SIG-M5 (cell line): Measurements from ENCODE around the gene SLC15A3.

Experiments used
- DNase-seq: peaks from one replicate; lab custom pipeline; 2025; lab: John Stamatoyannopoulos, UW

SLC15A3 gene

DNA sequence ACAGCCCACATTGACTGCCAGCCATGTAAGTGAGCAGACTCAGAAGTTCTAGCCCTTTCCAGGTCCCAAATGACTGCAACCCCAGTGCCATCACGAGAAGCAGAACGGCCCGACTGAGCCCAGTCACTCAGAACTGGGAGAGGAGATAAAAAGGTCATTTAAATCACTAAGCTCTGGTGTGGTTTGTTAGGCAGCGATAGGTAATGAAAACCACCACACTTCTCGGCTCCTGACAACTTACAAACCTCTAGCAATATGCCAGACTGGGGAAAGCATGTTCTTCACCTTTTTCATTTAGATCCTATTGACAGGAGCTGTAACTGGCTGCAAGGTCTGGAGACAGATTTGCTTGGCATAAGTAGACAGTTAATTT is 6.7 kb downstream of the SLC15A3 start:
- no peak for DNase-seq

DNA sequence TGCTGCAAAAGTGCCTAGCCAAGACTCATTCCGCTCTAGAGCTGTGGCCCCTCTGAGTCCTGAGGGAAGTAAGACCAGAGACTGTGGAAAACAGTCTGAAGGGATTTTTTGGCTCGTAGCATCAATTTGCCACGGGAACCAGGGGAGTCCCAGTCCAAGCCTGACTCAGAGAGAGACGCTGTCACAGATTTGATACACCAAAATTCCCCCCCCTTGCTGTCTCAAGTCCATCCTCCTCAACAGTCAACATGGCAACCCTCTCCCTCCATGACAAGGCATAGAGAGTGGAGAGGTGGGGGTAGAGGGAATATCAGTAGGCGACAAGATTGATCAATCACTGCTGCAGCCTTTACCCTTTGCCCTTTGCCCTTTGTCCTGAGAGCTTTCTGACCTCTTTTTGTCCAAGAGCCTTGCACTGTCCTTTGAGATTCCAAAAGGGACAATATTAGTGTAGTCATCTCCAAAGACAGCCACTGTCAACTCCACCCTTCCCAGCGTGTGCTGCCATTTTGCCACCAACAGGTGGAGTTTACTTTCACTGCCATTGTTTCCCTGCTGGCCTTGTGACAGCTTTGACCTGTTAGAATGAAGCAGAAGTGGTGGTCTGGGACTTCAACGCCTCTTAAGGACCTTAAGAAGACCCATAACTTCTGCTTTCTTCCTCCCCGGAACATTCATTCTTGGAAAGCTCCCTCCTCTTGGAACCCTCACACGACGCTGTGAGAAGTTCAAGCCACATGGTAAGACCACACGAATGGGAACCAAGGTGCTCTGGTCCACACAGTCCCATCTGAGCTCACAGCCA is 7.3 kb downstream of the SLC15A3 start:
- DNase-seq: no peak

- no peak for DNase-seq
Observed at GRCh38 chr11:60942970-60943565, 8.9 kb downstream of the SLC15A3 start.

GRCh38 chr11:60942219-60942618 is 9.8 kb downstream of the SLC15A3 start:
- no peak for DNase-seq

DNA sequence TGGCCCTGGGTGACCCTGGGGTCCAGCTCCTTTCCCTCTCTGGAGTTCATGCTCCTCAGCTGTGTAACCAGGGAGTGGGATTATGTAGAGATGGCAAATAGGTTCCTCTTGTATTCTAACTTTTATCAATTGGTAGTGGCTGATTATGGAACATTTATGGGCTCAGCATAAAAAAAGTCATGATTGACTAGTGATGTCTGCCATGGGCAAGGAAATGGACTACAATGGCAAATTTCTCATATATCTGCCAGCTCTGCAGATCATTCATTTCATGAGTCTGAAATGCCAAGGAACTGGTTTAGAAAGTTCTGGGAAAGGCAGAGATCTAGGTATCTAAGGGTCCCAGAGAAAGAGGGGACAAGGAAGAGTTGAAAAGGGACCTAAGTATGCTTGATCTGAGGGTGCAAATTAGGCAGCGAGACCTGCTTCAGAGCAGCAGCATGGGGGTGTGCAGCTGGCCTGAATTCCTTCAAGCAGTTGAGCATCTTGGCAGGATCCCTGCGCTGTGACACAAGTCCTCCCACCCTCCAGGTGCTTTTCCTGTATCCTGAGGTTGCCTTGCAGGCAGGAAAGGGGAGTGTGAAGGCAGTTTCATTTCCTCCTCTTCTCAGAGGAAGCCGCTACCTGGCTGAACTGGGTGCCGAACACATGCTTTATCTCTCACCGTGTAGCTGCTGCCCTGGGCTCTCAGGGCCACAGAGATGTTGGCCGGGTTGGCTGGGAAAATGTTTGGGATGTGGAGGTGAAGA is 10.4 kb downstream of the SLC15A3 start:
- DNase-seq: no peak

GRCh38 chr11:60939855-60940254 is 12.1 kb downstream of the SLC15A3 start:
- DNase-seq: no peak

- DNase-seq: no peak
Observed at GRCh38 chr11:60939301-60939700, 12.7 kb downstream of the SLC15A3 start.

DNA sequence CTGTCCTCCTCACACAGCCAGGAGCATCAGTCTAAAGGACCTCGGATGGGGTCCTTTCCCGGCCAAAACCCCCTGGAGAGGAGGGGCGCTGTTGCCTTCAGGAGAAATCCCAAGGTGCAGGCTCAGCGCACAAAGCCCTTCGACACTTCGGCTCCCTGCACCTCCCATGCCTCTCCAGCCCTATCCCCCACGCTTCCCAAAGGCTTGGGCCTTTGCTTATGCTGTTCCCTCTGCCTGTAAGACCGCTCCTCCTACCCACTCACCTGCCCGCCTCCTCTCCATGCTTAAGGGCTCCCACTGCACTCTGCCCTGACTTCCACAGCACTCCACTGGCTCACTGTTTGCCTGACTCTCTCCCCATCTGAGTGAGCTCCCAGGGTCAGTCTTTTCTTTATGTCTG is 13.5 kb downstream of the SLC15A3 start:
- DNase-seq: no peak

DNA sequence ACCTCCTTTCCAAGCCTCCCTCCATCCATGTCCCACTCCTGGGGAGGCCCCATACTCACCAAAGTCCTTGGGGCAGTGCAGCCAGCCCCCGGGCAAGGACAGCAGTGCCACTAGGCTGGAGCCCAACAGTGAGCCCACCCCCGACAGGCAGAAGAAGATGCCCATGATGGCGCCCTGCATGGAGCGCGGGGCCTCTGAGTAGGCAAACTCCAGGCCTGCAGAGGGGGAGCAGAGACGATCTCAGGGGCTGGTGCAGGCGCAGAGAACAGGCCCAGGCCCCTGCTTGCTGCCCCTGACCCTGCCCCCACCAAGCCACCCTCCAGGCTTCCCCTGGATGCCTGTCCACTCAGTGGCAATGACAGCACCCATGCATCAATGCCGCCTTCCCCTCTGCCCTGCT is 14.2 kb downstream of the SLC15A3 start:
- no peak for DNase-seq

DNA sequence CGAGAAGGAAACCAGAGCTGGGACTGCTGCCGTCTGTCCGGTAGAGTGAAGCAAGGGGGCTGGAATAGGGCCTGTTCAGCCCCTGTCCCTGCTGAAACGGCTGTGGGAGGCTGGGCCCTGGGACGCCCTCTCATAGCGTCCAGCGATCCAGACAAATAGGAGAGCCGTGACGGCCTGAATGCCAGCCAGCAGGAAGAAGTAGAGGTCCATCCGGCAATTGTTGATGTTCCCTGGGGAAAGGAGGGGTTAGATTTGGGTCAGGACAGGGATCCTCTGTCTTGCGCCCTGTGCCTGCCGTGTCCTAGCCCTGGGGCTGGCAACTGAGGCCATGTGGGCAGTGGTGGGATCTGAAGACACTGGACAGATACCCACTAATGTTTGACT is 14.8 kb downstream of the SLC15A3 start:
- no peak for DNase-seq

GRCh38 chr11:60936467-60937143 is 15.4 kb downstream of the SLC15A3 start:
- DNase-seq: no peak

DNA sequence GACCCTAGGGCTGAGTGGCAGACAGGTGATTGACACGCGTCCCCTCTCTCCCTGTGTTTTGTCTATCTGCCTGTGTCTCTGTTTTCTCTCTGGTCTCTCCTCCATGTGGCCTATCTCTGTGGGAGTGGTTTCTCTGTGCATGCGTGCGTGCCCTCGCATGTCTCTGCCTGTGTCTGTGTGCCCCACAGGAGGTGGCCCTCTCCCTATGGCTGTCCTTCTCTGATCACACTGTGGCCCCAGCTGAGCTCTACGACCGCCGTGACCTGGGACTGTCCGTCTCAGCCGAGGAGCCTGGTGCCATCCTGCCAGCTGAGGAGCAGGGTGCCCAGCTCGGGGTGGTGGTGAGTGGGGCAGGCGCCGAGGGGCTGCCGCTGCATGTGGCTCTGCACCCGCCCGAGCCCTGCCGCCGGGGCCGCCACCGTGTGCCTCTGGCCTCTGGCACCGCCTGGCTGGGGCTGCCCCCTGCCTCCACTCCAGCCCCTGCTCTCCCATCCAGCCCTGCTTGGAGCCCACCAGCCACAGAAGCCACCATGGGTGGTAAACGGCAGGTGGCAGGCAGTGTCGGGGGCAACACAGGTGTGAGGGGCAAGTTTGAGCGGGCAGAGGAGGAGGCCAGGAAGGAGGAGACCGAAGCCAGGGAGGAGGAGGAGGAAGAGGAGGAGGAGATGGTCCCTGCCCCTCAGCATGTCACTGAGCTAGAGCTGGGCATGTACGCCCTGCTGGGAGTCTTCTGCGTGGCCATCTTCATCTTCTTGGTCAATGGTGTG is 16.1 kb downstream of the SLC15A3 start:
- DNase-seq: no peak

GRCh38 chr11:60934790-60935605 is 17.0 kb downstream of the SLC15A3 start:
- DNase-seq: no peak

GRCh38 chr11:60934124-60934789 is 17.7 kb downstream of the SLC15A3 start:
- no peak for DNase-seq

- DNase-seq: no peak
Observed at GRCh38 chr11:60933416-60934123, 18.4 kb downstream of the SLC15A3 start.

DNA sequence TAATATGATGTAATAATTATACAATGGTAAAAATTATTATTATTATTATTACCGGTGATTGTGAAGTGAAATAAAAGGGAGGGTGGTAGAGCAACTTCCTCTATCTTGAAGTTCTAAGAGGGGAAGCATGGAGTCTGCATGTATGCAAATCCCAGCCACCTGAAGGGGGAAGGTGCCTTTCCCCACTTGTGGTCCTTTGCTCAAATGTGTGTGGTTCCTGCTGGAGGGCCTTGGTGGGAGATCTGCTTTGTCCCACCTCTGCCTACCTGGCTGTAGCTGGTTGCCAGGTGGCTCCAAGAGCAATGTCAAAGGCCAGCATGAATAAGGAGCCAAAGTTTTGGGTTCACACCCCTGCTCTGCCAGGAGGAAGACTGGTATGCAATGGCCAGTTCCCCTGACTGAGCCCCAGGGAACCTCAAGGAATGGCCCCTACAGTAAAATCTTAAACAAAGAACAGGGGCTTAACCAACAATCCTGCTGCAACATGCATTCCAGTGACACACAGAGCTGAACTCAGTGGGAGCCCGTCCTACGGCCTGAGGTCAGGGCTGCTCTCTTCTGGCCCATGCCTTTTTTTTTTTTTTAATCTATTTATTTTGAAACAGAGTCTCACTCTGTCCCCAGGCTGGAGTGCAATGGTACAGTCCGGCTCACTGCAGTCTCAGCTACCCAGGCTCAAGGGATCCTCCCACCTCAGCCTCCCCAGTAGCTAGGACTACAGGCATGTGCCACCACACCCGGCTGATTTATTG is 19.2 kb downstream of the SLC15A3 start:
- no peak for DNase-seq

DNA sequence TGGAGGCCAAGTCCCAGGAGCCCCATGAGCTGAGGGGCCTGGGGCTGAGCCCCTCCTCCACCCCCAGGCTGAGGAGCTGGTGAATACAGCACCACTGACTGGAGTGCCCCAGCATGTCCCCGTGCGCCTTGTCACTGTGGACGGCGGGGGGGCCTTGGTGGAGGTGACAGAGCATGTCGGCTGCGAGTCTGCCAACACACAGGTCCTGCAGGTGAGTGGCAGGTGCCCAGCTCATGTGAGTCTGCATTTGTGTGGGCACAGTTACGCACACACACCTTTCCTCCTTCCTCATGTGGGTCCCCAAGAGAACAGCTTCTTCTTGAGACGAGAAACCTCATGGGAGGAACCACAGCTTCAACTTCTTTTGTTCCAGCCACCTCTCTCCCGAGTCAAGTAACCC is 20.1 kb downstream of the SLC15A3 start:
- DNase-seq: no peak

- DNase-seq: no peak
Observed at GRCh38 chr11:60930394-60930793, 21.6 kb downstream of the SLC15A3 start.

GRCh38 chr11:60929764-60930163 is 22.2 kb downstream of the SLC15A3 start:
- DNase-seq: no peak
